T-helper 22 cell (primary cell): ENCODE measurements around the gene CCDC38.

ENCODE experiments used
- DNase-seq: peaks from one replicate; pipeline ENCODE4 v3.0.0-alpha.2; 2020; ENCODE audit warnings: low read depth

The CCDC38 gene

DNA sequence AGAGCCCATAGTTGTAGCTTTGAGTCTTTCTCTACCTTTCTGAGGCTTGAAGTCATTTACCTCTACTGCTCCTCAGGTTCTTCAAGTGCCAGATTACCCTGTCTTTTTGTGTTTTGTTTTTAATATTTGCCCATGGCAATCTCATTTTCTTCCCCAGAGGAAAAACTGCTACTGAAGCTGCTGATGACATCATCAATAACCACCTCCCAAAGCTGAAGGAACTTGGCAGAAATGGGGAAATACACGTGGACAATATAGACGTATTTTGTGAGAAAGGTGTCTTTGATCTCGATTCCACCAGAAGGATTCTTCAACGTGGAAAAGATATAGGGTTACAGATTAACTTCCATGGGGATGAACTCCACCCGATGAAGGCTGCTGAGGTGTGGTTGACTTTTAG is 17.8 kb upstream of the CCDC38 start:
- DNase-seq = no peak

DNA sequence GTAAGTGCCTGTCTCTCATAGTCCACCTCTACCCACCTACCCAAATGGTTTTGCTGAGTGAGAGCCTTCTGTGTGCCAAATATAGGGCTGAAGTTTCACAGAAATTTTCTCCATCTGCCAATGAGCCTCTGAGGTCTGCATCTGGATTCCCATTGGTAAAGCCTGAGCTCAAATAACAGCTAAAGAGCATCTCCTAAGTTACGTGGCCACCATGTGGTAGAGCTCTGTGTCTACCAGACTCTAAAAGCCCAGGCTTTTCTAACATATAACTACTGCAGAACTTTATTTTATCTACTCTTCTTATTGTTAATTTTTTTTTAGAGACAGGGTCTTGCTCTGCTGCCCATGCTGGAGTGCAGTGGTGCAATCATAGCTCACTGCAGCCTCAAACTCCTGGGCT is 16.7 kb upstream of the CCDC38 start:
- no peak for DNase-seq

DNA sequence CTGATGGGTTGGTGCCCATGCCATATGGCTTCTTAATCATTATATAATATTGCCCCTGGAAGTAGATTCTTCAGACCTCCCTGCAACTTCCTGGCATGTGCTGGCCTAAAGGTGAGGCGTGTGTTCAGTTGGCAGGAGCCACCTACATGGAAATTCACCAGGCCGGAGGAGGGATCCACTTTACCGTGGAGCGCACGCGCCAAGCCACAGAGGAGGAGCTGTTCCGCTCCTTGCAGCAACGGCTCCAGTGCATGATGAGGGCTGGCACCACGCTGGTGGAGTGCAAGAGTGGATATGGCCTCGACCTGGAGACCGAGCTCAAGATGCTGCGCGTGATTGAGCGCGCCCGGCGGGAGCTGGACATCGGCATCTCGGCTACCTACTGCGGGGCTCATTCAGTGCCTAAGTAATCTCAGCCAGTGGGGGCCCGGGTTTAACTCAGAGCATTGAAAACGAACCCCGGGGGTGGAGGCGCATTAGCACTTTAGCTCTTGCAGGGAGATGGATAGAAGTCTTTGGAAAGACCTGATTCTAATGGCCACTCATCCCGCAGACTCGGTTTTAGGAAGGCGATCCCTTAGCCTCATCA is 14.2 kb upstream of the CCDC38 start:
- no peak for DNase-seq

DNA sequence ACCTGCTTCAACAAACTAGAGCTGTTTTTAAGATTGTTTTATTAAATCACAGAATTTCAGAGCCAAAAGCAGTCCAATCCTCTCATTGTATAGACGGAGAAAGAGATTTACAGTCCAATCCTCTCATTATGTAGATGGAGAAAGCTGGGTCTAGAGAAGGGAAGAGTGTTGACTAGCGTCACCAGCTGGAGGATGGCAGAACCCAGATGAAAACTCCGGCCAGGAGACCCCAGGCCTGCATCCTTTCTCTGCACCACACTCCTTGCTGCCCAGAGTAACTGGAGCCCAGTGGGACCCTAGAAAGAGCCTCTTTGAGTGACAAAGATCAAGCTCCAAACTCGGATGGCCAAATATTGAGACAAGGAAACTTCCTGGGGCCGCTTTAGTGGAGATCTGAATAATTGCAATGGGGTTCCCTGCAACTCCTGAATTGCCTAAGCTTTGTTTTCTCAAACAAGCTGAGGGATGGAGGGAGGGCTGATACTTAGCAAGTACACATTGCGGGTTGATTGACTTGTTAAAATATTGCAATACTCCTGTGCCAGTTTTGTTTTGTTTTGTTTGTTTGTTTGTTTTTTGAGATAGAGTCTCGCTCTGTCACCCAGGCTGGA is 13.2 kb upstream of the CCDC38 start:
- DNase-seq = no peak

GRCh38 chr12:95953000-95953399 is 10.6 kb upstream of the CCDC38 start:
- no peak for DNase-seq

DNA sequence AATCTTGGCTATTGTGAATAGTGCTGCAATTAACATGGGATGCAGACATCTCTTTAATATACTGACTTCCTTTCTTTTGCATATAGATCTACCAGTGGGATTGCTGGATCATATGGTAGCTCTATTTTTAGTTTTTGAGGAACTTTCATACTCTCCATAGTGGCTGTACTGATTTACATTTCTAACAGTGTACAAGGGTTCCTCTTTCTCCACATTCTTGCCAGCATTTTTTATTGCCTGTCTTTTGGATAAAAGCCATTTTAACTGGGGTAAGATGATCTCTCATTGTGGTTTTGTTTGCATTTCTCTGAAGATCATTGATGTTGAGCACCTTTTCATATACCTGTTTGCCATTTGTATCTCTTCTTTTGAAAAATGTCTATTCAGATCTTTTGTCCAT is 9.1 kb upstream of the CCDC38 start:
- no peak for DNase-seq

GRCh38 chr12:95949477-95950206 is 7.2 kb upstream of the CCDC38 start:
- DNase-seq = no peak

- no peak for DNase-seq
Measured at GRCh38 chr12:95944108-95944704, 1.8 kb upstream of the CCDC38 start.

DNA sequence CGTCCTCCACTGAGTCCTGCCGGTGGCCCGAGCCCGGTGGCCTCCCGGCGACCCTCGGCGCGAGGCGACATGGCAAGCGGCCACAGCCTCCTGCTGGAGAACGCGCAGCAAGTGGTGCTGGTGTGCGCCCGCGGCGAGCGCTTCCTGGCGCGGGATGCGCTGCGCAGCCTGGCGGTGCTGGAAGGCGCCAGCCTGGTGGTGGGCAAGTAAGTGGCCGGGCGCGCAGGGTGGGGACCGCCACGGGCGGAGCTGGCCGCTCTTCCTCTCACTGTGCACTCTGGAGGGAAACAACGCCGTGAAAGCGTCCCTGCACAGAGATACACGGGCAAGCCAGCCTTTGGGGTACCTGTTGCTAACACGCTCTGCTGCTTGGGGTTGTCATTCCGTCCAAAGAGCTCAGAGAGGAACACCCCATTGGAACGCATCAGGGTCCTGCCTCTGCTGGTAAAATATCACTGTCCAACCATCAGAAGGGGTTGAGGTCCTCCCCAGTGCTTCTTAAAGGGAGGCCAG is 972 bp upstream of the CCDC38 start, which contains the start of gene AMDHD1:
Gene AMDHD1, plus strand, starts transcription at position 2 of the 513 bp plus-strand sequence. Its CDS starts 68 bp downstream, at position 70.
- peak; percentile 22 for DNase-seq

- DNase-seq = no peak
Measured at GRCh38 chr12:95942101-95942523, 302 bp downstream of the CCDC38 start.

DNA sequence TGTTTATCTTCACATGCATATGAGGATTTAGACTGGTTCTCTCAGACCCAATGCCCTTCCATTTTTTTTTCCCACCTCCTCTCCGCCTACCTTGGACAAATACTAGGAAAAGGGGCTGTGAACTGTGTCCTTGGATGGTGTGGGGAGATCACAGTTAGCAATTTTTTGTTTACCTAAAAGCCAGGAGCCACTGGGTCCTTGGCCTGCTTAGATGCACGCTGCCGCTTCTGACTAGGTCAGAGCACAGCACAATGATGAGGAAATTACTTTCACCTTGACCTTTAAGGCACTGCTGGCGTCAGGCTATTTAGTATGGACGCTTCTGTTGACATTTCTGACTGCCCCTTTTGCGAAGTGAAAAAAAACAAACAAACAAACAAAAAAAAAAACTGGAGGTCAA is 1.9 kb downstream of the CCDC38 start:
- no peak for DNase-seq

DNA sequence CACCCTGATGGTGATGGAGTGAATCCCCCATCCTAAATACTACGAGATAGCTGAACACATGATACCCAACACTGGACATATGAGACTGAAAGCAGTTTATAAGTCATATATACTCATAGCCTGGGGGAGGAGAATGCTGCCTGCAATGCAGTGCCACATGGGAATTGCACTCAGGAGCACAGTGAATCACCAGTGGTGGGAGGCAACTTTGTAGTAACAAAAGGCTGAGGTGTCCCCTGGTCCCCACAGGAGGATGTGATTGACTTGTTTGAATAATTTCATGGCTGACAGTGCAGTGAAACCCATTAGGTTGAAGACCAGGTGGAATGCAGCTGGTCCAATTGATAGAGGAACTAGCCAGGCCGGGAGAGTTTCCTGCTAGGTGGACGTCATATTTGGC is 20.2 kb downstream of the CCDC38 start:
- no peak for DNase-seq

GRCh38 chr12:95919110-95919509 is 23.3 kb downstream of the CCDC38 start:
- DNase-seq = no peak

DNA sequence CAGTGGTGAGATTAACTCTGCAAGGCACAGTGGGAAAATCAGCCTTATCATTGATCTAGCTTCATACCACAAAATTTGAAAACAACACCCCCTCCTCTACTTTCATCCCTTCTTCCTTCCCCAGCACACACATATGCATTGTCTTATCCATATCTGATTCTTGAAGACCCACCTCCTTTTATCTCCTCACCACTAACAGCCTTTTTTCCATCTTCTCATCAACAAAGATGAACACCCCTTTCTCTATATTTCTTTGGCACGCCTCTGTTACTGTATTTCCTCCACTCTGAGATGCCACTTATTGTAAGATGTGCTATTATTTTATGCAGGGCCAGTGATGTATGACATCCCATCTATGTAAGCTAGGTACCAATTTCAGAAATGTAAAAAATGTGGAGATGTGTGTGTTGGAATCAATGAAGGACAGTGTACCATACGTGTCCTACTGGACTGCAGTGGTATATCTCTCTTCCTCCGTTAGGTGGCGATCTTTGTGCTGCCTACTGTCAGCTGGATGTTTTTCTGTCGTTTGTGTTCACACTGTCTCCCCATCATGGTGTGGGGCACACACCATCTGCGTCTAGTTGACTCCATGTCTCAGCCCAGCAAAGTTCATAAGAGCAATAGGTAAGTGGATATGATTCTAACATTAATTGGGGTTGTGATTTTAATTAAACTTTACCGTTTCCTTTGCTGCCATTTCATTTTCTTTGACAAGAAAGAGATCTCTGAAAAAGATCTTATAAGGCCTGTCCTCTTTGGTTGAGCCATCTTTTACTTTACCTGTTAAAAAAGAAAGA is 24.0 kb downstream of the CCDC38 start:
- no peak for DNase-seq

DNA sequence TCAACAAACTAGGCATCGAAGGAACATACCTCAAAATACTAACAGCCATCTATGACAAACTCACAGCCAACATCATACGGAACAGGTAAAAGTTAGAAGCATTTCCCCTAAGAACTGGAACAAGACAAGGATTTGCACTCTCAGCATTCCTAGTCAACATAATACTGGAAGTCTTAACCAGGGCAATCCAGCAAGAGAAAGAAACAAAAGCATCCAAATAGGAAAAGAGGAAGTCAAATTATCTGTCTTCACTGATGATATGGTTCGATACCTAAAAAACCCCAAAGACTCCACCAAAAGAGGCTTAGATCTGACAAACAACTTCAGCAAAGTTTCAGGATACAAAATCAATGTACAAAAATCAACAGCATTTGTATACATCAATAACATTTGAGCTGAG is 32.5 kb downstream of the CCDC38 start:
- no peak for DNase-seq

GRCh38 chr12:95908573-95908972 is 33.8 kb downstream of the CCDC38 start:
- no peak for DNase-seq

- DNase-seq = no peak
Measured at GRCh38 chr12:95898081-95898480, 44.3 kb downstream of the CCDC38 start.

DNA sequence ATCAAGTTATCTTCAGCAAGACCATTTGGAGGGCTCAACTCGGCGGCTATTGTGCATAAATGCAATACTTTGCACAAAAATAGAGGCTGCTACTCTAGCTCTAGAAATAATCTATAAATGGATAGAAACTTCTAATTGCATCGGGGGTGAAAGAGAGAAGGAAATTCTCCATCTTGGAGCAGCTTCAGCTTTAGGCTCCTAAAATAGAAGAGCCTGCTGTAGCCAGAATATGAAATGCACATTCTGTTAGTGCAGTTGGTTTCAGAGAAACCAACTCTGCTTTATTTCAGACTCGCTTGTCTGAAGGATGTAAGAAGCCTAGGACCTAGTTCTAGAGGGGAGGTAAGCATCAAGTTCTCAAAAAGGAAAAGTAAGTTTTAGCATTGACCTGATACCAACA is 45.6 kb downstream of the CCDC38 start:
- no peak for DNase-seq

GRCh38 chr12:95890958-95891357 is 51.5 kb downstream of the CCDC38 start:
- DNase-seq = no peak

DNA sequence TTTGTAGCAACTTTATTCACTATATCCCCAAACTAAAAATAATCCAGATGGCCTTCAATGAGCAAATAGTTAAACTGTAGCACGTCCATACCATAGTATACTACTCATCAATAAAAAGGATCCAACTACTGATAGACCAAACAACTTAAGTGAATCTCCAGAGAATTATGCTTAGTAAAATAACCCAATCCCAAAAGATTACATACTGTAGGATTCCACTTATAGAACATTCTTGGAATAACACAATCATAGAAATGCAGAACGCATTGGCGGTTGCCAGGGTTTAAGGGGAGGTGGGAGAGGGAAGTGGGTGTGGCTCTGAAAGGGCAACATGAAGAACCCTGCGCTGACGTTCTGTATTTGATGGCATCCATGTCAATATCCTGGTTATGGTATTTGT is 55.1 kb downstream of the CCDC38 start:
- DNase-seq = no peak

GRCh38 chr12:95884998-95885397 is 57.4 kb downstream of the CCDC38 start:
- no peak for DNase-seq

GRCh38 chr12:95882873-95883272 is 59.5 kb downstream of the CCDC38 start:
- DNase-seq = no peak
